ENCODE measurements around the gene GRAMD1A.
"Not testable (repeated sequence)": the region's sequence is repeated elsewhere in the genome, so short reads cannot be mapped to it uniquely, and the experiment has no call there.

Gene GRAMD1A

DNA sequence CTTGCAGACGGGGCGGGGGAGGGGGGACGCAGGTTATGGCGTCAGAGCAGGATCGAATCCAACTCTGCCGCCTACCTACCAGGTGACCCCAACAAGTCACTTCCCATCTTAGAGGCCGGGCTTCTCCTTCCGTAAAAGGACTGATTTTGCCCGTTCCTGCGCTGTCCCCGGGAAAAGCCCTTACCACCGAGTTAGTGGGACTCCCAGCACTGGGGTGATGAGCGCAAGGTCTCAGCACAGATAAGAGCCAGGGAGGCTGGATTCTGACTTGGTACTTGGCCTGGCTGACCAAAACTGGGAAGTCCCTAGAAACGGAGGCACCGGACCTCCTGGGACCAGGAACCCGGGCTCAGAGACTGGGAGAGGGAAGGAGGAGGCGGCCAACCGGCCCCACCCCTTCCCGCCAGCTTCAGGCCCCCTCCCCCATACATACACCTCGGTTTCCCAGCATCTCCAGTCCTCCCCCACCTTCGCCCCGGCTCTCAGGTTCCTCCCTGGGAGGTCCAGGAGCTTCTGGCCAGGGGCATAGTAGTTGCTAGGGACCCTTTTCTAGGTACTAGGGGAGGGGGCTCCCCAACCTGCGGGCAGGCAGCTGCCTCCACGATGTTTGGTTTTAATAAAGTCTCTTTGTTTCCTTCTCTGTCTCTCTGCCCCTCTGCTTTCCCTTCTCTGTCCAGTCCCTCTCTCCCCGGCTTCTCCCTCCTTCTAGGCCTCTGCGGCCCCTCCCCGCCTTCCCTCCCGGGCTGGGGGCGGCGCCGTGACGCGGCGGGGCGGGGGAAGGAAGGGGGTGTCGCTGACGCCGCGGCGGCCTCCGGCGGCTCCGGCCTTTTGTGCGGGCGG is at the start of gene GRAMD1A:
TSS of gene GRAMD1A (plus strand) at position 826 of the 840 bp plus-strand sequence. CDS start 156 bp downstream, outside the sequence.
- peak; percentile 87 for DNase-seq

DNA sequence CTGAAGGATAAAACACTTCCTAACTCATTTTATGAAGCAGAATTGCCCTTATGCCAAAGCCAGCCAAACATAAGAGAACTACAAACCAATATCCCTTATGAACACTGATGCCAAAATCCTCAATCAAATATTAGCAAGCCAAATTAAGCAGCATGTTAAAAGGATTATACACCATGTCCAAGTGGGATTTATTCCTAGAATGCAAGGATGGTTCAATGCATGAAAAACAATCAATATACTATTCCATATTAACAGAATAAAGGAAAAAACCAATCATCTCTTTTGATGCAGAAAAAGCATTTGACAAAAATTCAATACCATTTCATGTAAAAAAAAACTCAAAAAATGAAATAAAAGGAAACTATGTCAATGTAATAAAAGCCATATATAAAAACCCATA is 47.0 kb upstream of the GRAMD1A start:
- no peak for DNase-seq

GRCh38 chr19:34957830-34958751 is 42.0 kb upstream of the GRAMD1A start:
- DNase-seq, result no peak

DNA sequence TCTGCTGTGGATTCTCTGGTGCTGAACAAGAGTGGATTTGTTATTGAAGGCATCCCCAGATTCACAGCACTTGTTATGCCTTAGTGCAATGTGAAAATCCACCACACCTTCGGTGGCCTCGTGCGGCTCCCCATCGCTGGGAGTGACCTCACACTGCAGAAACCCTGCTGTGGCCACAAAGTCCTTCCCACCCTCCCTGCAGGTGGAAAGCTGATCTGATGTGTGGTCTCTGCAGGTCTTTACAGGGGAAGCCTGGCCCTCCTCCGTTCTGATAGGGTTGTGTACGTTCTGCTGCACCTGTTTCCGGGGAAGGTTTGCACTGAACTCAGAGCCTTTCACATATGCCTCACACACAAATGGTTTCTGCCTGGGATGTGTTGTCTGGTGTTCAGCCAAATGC is 41.1 kb upstream of the GRAMD1A start:
- DNase-seq, result no peak

GRCh38 chr19:34960103-34960805 is 39.9 kb upstream of the GRAMD1A start:
- peak; percentile 91 for DNase-seq

GRCh38 chr19:34960940-34961679 is 39.0 kb upstream of the GRAMD1A start:
- DNase-seq, result peak; percentile 45

DNA sequence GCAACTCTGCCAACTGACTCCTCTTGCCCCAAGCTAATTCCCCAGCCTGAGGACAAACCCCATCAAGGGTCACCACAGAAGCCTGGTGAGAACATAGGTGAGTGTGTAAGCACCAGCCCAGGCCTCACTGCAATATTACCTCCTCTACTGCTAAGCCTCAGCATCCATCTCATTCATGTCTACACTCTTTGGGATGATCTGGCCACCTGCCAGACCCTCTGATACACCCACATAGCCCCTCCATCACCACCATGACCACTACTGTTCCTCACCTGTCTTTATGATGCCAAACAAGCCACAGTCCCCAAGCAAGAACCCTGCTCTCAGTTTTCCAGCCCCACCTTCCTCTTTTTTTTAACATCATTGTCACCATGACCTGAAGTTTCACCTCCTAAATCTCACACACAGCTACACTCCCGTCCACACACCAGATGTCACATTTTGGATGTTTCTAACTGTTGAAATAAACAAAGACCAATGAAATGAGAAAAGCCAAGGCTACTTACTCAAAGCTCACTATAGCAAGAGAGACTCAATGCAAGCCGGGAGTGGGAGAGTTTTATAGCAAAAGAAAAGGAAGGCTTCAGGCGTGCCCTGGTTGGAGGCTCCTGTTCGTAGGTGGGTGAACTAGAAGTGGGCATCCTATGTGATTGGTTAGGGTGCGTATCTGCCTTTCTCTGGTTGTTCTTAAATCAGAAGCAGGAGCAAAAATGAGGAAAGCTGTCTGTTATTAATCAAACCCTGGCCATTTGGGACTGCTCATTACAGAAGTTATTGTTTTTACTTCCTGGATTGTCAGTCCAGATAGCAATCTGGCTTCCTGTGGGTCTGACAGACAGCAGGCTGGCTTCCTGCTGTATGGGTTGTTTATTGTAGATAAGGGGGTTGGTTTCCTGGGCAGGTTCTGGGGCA is 38.1 kb upstream of the GRAMD1A start:
- peak; percentile 31 for DNase-seq

- no peak for DNase-seq
Measured at GRCh38 chr19:34962687-34963572, 37.2 kb upstream of the GRAMD1A start.

DNA sequence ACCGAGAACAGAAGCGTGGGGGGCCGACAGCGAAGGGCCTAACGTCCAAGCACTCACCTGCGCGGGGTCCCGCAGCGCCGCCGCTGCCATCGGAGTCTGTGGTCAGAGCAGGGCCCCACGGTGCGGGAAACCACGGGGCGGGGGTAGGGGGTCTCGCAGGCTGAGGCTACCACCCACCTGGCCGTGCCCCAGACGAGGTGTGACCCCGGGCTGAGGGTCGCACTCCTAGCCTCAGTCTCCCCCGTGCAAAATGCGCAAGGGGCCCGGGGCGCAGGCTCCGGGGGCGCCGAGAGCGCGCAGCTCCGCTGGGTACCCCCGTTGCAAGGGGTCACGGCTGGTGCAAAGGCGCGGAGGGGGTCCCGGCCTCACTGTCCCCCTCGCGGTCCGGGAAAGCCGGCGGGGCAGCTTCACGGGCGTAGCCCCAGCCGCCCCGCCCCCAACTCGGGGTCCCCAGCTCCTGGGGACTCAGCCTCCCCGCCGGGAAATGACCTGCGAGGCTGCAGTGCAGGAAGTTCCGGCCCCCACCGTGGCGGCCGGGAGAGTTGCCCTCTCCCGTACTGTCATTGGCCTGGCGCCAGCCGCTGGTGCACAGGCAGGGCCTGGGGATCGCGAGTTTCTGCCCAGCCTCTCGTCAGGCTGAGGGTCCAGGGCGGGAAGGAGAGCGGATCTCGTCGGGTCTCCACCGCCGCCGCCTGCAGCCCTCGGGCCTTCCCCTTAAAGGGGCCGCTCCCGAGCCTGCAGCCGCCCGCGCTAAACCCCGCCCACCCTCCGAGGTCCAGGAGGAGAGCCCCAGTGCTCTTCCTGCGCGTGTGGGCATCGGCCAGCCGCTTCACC is 36.3 kb upstream of the GRAMD1A start, which contains the start of gene ZNF792:
TSS of gene ZNF792 (minus strand) at position 657 of the 834 bp plus-strand sequence. CDS start at position 90, 567 bp downstream.
- peak; percentile 63 for DNase-seq

DNA sequence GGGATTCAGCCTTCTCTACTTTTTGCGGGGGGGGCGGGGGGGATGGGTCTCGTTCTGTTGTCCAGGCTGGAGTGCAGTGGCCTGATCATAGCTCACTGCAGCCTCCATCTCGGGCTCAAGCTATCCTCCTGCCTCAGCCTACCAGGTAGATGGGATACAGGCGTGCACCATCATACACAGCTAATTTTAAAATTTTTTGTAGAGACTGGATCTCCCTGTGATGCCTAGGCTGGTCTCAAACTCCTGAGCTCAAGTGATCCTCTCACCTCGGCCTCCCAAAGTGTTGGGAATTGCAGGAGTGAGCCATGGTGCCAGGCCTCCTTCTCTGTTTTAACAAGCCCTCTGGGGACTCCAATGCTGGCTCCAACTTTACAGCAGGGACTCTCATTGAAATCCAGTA is 35.5 kb upstream of the GRAMD1A start:
- no peak for DNase-seq

- DNase-seq, result not testable (repeated sequence)
Measured at GRCh38 chr19:34965505-34965904, 34.6 kb upstream of the GRAMD1A start.

- no peak for DNase-seq
Measured at GRCh38 chr19:34967551-34967950, 32.6 kb upstream of the GRAMD1A start.

GRCh38 chr19:34969721-34970120 is 30.4 kb upstream of the GRAMD1A start:
- DNase-seq, result no peak

- DNase-seq, result not testable (repeated sequence)
Measured at GRCh38 chr19:34970185-34970780, 29.8 kb upstream of the GRAMD1A start.

- DNase-seq, result no peak
Measured at GRCh38 chr19:34972163-34972705, 27.9 kb upstream of the GRAMD1A start.

DNA sequence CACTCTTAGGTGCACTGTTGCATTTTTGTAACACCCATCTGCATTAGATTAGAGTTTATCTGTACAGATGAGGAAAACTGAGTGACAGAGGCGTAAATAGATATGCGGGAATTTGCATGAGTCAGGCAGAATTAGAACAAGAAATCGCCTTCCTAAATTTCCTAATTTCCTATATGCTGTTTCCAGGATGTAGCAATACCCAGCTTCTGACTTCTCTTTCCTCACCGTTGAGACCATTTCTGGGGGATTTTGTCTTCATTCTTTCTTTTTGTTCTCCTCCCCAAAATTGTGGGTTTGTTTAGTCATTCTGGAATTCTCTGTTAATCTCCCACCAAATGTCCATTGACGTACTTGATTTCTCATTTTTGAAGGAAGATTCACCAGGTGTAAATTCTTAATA is 25.5 kb upstream of the GRAMD1A start:
- DNase-seq, result no peak

GRCh38 chr19:34975056-34975455 is 25.1 kb upstream of the GRAMD1A start:
- no peak for DNase-seq

GRCh38 chr19:34976611-34977010 is 23.5 kb upstream of the GRAMD1A start:
- no peak for DNase-seq

Data from EL (cell line).